ENCODE data around the gene PLXNA4. TPM values are rescaled to one million over a fixed set of nuclear protein-coding genes. Genes with fewer than 3 reads are reported as not detected.

Gene PLXNA4
- total and polyA plus RNA-seq, 8 donors: 1.9 to 6.6 (median 3.4) TPM

DNA sequence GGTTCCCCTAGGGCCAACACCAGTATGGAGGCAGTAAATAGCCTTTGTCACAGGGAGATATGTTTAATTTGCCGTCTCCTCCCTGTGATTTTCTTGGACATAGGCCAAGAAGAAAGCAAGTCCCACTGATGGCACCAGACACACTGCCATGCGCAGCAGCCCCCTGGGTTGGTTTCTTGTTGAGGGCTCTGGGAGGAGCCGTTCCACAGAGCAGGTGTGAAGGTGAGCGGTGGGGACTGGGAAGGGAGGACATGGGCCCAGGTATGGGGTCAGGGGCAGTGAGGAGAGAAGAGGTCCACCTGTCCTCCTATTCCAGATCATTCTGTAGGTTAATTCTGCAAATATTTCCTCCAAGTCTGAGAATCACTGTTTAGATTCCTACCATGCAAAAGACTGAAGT, 376.1 kb downstream of the PLXNA4 start:
- H3K4me3 ChIP-seq: no peak overlapping the region
- H3K4me1 ChIP-seq: no peaks in the 10 kb centered on the region
- no peaks in the 10 kb centered on the region for H3K9me3 ChIP-seq
- no peaks in the 10 kb centered on the region for H3K36me3 ChIP-seq
- DNase-seq: no peak
- intact Hi-C loops (cut with DNase I): no loop called here
- TF ChIP-seq, protein P1, sequence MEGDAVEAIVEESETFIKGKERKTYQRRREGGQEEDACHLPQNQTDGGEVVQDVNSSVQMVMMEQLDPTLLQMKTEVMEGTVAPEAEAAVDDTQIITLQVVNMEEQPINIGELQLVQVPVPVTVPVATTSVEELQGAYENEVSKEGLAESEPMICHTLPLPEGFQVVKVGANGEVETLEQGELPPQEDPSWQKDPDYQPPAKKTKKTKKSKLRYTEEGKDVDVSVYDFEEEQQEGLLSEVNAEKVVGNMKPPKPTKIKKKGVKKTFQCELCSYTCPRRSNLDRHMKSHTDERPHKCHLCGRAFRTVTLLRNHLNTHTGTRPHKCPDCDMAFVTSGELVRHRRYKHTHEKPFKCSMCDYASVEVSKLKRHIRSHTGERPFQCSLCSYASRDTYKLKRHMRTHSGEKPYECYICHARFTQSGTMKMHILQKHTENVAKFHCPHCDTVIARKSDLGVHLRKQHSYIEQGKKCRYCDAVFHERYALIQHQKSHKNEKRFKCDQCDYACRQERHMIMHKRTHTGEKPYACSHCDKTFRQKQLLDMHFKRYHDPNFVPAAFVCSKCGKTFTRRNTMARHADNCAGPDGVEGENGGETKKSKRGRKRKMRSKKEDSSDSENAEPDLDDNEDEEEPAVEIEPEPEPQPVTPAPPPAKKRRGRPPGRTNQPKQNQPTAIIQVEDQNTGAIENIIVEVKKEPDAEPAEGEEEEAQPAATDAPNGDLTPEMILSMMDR (IDR thresholded peaks at IDR 0.05): no peak
- ATAC-seq: no peak
- no peak overlapping the region for H3K27ac ChIP-seq
- H3K27me3 ChIP-seq: no peaks in the 10 kb centered on the region

DNA sequence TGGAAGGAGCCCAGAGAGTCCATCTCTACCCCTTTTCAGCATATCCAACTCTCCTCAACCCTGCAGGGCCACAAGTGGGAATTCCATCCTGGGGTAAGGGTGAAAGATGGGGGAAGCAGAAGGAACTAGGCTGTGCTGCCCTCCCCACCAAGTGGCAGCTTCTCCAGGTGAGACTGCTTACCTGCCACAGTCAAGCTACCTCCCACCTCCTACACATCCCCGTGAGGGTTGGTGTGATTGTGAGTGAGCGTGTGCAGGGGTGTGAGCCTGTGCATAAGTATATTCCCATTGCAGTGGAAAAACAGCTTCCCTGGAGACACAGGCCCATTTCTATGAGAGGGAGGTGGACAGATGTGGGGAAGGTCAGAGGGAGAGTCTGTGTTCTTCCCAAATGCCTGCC, 376.6 kb downstream of the PLXNA4 start:
- no peaks in the 10 kb centered on the region for H3K4me1 ChIP-seq
- H3K9me3 ChIP-seq: no peaks in the 10 kb centered on the region
- no peak for DNase-seq
- intact Hi-C loops (cut with DNase I): no loop called here
- ATAC-seq: no peak
- no peak overlapping the region for H3K27ac ChIP-seq
- no peaks in the 10 kb centered on the region for H3K27me3 ChIP-seq
- TF ChIP-seq, protein P1 (IDR thresholded peaks at IDR 0.05): no peak
- no peaks in the 10 kb centered on the region for H3K36me3 ChIP-seq
- no peak overlapping the region for H3K4me3 ChIP-seq

DNA sequence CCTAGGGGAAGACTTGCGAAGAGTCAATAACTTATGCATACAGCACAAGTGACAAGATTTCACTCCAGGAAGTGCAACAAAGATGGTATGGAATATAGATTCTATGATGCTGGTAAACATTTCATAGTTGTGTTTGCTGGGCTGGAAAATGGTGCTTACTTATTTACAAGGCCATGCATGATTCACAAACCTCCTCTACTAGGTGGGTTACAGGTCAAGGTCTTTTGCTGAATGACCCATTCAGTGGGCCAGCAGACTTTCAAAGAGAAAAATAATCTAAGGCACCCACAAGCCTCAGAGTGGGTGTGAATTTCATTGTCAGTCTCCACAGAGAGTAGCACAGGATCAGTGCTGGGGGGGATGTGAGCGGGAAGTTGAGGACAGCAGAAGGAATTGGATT, 378.5 kb downstream of the PLXNA4 start:
- TF ChIP-seq, protein P1 (IDR thresholded peaks at IDR 0.05): no peak
- intact Hi-C loops (cut with DNase I): no loop called here
- H3K27me3 ChIP-seq: no peaks in the 10 kb centered on the region
- DNase-seq: no peak
- H3K4me3 ChIP-seq: no peak overlapping the region
- H3K36me3 ChIP-seq: no peaks in the 10 kb centered on the region
- no peak overlapping the region for H3K27ac ChIP-seq
- H3K4me1 ChIP-seq: no peaks in the 10 kb centered on the region
- H3K9me3 ChIP-seq: no peaks in the 10 kb centered on the region
- no peak for ATAC-seq

DNA sequence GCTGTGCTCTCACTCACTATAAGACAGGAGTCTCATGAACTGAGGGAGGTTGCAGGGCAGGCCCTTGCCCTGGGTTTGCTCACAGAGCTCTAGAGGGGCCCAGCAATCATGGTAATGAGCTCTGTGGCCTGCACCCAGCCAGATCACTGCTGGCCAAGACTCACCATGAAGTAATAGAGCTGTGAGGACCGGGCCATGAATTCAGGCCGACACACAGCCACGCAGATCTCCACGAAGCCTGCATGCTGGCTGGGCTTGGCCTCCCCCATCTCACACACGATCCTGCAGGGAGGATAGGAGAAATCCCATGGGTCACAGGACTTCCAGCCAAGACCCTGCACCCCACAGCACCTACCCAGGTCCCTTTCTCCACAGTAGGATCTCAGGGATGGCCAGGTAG, 382.4 kb downstream of the PLXNA4 start:
- H3K9me3 ChIP-seq: no peaks in the 10 kb centered on the region
- ATAC-seq: no peak
- H3K27me3 ChIP-seq: no peaks in the 10 kb centered on the region
- intact Hi-C loops (cut with DNase I): no loop called here
- H3K4me1 ChIP-seq: no peaks in the 10 kb centered on the region
- no peaks in the 10 kb centered on the region for H3K36me3 ChIP-seq
- H3K27ac ChIP-seq: no peak overlapping the region
- TF ChIP-seq, protein P1 (IDR thresholded peaks at IDR 0.05): no peak
- DNase-seq: no peak
- no peak overlapping the region for H3K4me3 ChIP-seq

DNA sequence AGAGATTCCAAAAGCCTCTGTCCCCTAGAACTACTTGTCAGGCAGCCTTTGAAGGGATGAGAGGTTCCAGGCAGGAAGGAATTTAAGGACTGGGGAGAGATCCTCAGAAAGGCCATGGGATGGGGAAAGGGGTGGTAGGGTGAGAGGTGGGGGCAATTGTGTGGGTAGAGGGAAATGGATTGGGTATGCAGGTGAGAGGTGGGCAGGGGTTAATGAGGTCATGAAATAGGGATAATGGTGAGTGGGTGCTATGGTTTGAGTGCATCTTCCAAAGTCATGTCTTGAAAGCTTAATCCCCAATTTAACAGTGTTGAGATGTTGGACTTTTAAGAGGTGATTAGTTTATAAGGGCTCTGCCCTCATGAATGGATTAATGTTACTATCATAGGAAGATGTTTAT, 383.5 kb downstream of the PLXNA4 start:
- H3K36me3 ChIP-seq: no peaks in the 10 kb centered on the region
- H3K27me3 ChIP-seq: no peaks in the 10 kb centered on the region
- peaks cover 0 to 6% of the 10 kb centered on the region in 2 donors for H3K9me3 ChIP-seq
- no peaks in the 10 kb centered on the region for H3K4me1 ChIP-seq
- TF ChIP-seq, protein P1 (IDR thresholded peaks at IDR 0.05): no peak
- DNase-seq (no peak), ATAC-seq (no peak)
- no peak overlapping the region for H3K27ac ChIP-seq
- intact Hi-C loops (cut with DNase I): no loop called here
- no peak overlapping the region for H3K4me3 ChIP-seq
